Adrenal gland (tissue), 5 donors: Measurements from ENCODE around the gene COL12A1.

Source experiments
- POLR2A ChIP-seq, 2 donors: fragments of 450-650 bp; IDR thresholded peaks; one replicate each; pipeline ENCODE4 v1.6.1; 2017; ENCODE audit warnings: antibody characterized with exemption in 2 of 2, mild to moderate bottlenecking in 2 of 2, moderate library complexity in 1 of 2
- TF ChIP-seq, protein P1 (sequence below), 6 experiments: fragments of 450-650 bp in 4 of 6; fragments of 200-600 bp in 2 of 6; sonication (generic) in 1 of 6; IDR thresholded peaks; 1 replicate in 5 of 6; 2 replicates in 1 of 6; pipeline versions ENCODE4 v1.5.1 to v1.8.0; 2016 to 2021; ENCODE audit warnings: antibody characterized with exemption in 6 of 6, mild to moderate bottlenecking in 2 of 6, moderate library complexity in 1 of 6
- donor health status: DM: no; HTN: no; CAD: no.

DNA sequence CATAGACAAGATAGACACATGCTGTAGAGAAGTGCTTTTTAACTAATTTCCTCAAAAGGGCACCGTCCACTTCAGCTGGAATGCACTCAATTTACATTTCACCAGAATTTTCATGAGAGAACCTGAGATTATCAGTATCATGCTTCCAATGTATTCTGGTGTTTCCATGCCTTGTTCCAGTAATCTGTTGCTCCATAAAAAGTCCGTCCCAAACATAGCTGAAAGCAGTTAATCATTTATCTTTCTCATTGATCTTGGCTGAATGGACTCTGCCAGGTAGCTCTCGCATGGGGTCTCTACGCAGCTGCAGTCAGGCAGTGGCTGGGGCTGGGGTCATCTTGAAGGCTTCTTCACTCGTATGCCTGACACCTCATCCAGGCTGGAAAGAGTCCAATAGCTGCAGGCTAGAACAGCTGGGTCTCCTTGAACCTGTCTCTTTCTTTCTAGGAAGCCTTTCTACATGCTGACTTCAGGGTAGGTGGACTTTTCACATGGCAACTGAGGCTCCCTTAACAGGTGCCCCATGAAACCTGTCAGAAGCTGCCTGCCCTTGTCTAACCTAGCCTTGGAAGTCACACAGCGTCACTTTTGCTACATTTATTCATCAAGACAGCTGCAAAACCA lies 18.6 kb upstream of the COL12A1 start:
- TF ChIP-seq, protein P1, sequence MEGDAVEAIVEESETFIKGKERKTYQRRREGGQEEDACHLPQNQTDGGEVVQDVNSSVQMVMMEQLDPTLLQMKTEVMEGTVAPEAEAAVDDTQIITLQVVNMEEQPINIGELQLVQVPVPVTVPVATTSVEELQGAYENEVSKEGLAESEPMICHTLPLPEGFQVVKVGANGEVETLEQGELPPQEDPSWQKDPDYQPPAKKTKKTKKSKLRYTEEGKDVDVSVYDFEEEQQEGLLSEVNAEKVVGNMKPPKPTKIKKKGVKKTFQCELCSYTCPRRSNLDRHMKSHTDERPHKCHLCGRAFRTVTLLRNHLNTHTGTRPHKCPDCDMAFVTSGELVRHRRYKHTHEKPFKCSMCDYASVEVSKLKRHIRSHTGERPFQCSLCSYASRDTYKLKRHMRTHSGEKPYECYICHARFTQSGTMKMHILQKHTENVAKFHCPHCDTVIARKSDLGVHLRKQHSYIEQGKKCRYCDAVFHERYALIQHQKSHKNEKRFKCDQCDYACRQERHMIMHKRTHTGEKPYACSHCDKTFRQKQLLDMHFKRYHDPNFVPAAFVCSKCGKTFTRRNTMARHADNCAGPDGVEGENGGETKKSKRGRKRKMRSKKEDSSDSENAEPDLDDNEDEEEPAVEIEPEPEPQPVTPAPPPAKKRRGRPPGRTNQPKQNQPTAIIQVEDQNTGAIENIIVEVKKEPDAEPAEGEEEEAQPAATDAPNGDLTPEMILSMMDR (IDR thresholded peaks at IDR 0.05), result no peak
- TF ChIP-seq POLR2A (IDR thresholded peaks at IDR 0.05), result no peak
